ENCODE data around the gene GNPDA1. TPM values are rescaled to one million over a fixed set of nuclear protein-coding genes. Genes with fewer than 3 reads are reported as not detected.

Gene GNPDA1
- total and polyA plus RNA-seq, 9 of the 15 experiments (the other 6 are each of a cell fraction or from before 2014, with no cell fraction given): 14.1 to 145 (median 52.2) TPM

DNA sequence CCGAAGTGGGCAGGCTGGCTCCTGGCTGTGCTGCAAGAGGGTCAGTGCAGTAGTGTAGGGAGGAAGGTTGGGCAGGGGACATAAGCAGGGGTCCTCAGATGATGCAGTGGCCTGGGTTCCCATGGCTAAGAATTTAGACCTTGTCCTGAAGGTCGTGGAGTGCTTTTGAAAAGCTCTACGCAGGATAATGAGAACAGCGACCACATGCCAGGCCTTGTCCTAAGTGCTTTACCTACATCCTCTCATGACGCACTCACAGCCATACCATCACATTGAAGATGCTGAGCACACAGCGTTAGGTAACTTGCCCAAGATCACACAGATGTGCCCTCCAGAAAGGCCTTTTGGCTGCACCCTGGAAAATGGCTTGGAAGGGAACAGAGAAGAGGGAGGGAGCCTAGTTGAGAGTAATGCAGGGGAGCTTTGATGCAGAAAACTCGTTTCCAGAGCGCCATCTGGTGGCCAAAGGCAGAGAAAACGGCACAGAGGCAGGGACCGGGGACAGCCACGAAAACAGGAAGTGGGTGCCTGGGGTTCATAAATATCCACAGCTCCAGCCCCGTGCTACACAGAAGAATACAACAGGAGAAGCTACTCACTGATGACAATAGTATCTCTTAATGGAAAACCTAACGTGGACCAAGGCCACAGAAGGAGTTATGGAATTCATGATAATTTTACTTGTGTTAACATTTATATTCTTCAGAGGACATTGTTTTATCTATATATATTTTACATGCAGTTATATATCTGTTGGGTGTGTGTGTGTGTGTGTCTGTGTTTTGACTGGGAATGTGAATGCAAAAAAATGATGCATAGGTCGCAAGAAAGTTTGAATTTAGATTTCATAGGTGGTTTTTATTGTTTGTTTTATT lies 52.1 kb downstream of the GNPDA1 start (continued):
- TF ChIP-seq TFAP4 (CRISPR knock-in tag; IDR thresholded peaks at IDR 0.05; ENCODE audit: borderline replicate concordance) (peak; percentile 34; the same call in 1 of the 2 replicates), KHSRP (IDR thresholded peaks at IDR 0.05) (no peak), BCLAF1 (IDR thresholded peaks at IDR 0.05; ENCODE audit: borderline replicate concordance in 1 of 2, control insufficient read depth in 1 of 2, low read depth in 2 of 2, low read length in 1 of 2) (no peak), L3MBTL2 (IDR thresholded peaks at IDR 0.05) (peak; percentile 51; the same call in 1 of the 2 replicates), ETV1 (tag; conservative IDR thresholded peaks at IDR 0.05; ENCODE audit: low read depth) (peak; percentile 84), CC2D1A (IDR thresholded peaks at IDR 0.05) (no peak; the same call in 1 of the 2 replicates), ARID1B (IDR thresholded peaks at IDR 0.05) (0 out of 2 replicates have a peak, but pooled peaks have one; percentile 27), HDGF (IDR thresholded peaks at IDR 0.05) (0 out of 2 replicates have a peak, but pooled peaks have one; percentile 29), STAT6 (CRISPR knock-in tag; IDR thresholded peaks at IDR 0.05) (no peak), YY1 (IDR thresholded peaks at IDR 0.05; ENCODE audit: borderline replicate concordance in 1 of 3, control insufficient read depth in 1 of 3, extremely low read depth in 1 of 3, insufficient read depth in 3 of 3, insufficient read length in 1 of 3, insufficient replicate concordance in 2 of 3, low read depth in 1 of 3, low read length in 2 of 3) (peak in 2 of 3 experiments; percentile 39 to 65), BMI1 (IDR thresholded peaks at IDR 0.05; ENCODE audit: low read length) (no peak), CREM (IDR thresholded peaks at IDR 0.05; ENCODE audit: low read depth) (0 out of 2 replicates have a peak, but pooled peaks have one; percentile 28), CHD2 (IDR thresholded peaks at IDR 0.05; ENCODE audit: low read depth, low read length) (no peak), CTCF (IDR thresholded peaks at IDR 0.05 in 2 of 3, conservative IDR thresholded peaks at IDR 0.05 in 1 of 3; ENCODE audit: insufficient read depth in 2 of 3, low read depth in 1 of 3, low read length in 3 of 3) (peak; percentile 90 to 95 (median 94))
